Suprapubic skin (tissue), 4 donors: ENCODE results near the gene MBP. TPM values are rescaled to one million over a fixed set of nuclear protein-coding genes. Genes with fewer than 3 reads are reported as not detected.

ENCODE experiments used
- DNase-seq, 2 donors: peaks; one replicate each; pipeline ENCODE4 v3.0.0-alpha.2; 2019; ENCODE audit warnings: low spot score in 2 of 2
- H3K27ac ChIP-seq: fragments of 200-600 bp; sonication (generic); one replicate; pipeline ENCODE4 v1.5.1; 2019
- H3K27me3 ChIP-seq: fragments of 200-600 bp; sonication (generic); one replicate; pipeline ENCODE4 v1.5.1; 2019
- H3K36me3 ChIP-seq: fragments of 200-600 bp; sonication (generic); one replicate; pipeline ENCODE4 v1.5.1; 2019
- H3K4me1 ChIP-seq: fragments of 200-600 bp; sonication (generic); one replicate; pipeline ENCODE4 v1.5.1; 2019
- H3K4me3 ChIP-seq: fragments of 200-600 bp; sonication (generic); one replicate; pipeline ENCODE4 v1.5.1; 2019; ENCODE audit warnings: mild to moderate bottlenecking
- H3K9me3 ChIP-seq: fragments of 200-600 bp; sonication (generic); one replicate; pipeline ENCODE4 v1.5.1; 2019
- CTCF ChIP-seq, 2 donors: fragments of 200-600 bp in 1 of 2; fragments of 450-650 bp in 1 of 2; sonication (generic) in 1 of 2; IDR thresholded peaks; one replicate each; pipeline ENCODE4 v1.5.1; 2016 to 2019; ENCODE audit warnings: antibody characterized with exemption in 2 of 2, mild to moderate bottlenecking in 1 of 2, moderate library complexity in 1 of 2
- EP300 ChIP-seq: sonication (generic); formaldehyde crosslinking; IDR thresholded peaks from one replicate; pipeline ENCODE4 v1.6.1; 2017; ENCODE audit warnings: antibody characterized with exemption
- POLR2A ChIP-seq, 2 donors: fragments of 450-650 bp; IDR thresholded peaks; one replicate each; pipeline ENCODE4 v1.6.1; 2017; ENCODE audit warnings: antibody characterized with exemption in 2 of 2, mild to moderate bottlenecking in 2 of 2, moderate library complexity in 2 of 2
- POLR2AphosphoS5 ChIP-seq, 3 donors: sonication (generic); formaldehyde crosslinking; IDR thresholded peaks; one replicate each; pipeline ENCODE4 v1.6.1; 2017; ENCODE audit warnings: antibody characterized with exemption in 3 of 3
- WGBS: methylation state at CpG from one replicate; pipeline ENCODE4 v1.1.5; 2018; 5-methylcytosine and 5-hydroxymethylcytosine counted together
- total RNA-seq, 4 donors: library from RNA; depleted of rRNA; stranded (reverse); fragments of >200 nt; gene quantifications; one replicate each; pipeline ENCODE4 v1.1.0, GENCODE V29; 2016

Gene MBP
- total RNA-seq, 4 donors from 2014 or later: 37.0 to 100 (median 69.3) TPM

GRCh38 chr18:77151772-77152520 is 19.4 kb upstream of the MBP start:
- no peaks in the 10 kb centered on the region for H3K27me3 ChIP-seq
- 82% methylated on average over 22 of the region's 22 CpGs for WGBS
- H3K27ac ChIP-seq: no peak overlapping the region
- no peak overlapping the region for H3K4me3 ChIP-seq
- peaks cover 3% of the 10 kb centered on the region for H3K4me1 ChIP-seq
- TF ChIP-seq EP300 (no peak), POLR2AphosphoS5 (IDR thresholded peaks at IDR 0.05) (no peak), CTCF (IDR thresholded peaks at IDR 0.05) (no peak), POLR2A (IDR thresholded peaks at IDR 0.05) (no peak)
- no peak for DNase-seq
- no peaks in the 10 kb centered on the region for H3K36me3 ChIP-seq
- no peaks in the 10 kb centered on the region for H3K9me3 ChIP-seq

GRCh38 chr18:77151033-77151771 is 18.6 kb upstream of the MBP start:
- no peak overlapping the region for H3K27ac ChIP-seq
- no peak for DNase-seq

GRCh38 chr18:77150588-77150987 is 18.0 kb upstream of the MBP start:
- Histone ChIP-seq H3K36me3 (no peaks in the 10 kb centered on the region), H3K27me3 (no peaks in the 10 kb centered on the region), H3K9me3 (no peaks in the 10 kb centered on the region), H3K4me3 (no peak overlapping the region), H3K27ac (no peak overlapping the region), H3K4me1 (peaks cover 16% of the 10 kb centered on the region)
- no peak for TF ChIP-seq POLR2A (IDR thresholded peaks at IDR 0.05)
- TF ChIP-seq CTCF (IDR thresholded peaks at IDR 0.05): no peak
- TF ChIP-seq POLR2AphosphoS5 (IDR thresholded peaks at IDR 0.05): no peak
- no peak for TF ChIP-seq EP300
- DNase-seq: no peak
- 72% methylated on average over 4 of the region's 4 CpGs for WGBS

More at GRCh38 chr18:77151033-77151771, 18.6 kb upstream of the MBP start:
- TF ChIP-seq CTCF (IDR thresholded peaks at IDR 0.05) (no peak), POLR2AphosphoS5 (IDR thresholded peaks at IDR 0.05) (no peak), EP300 (no peak), POLR2A (IDR thresholded peaks at IDR 0.05) (no peak)
- Histone ChIP-seq H3K4me3 (no peak overlapping the region), H3K9me3 (no peaks in the 10 kb centered on the region), H3K27me3 (no peaks in the 10 kb centered on the region), H3K4me1 (peaks cover 10% of the 10 kb centered on the region), H3K36me3 (no peaks in the 10 kb centered on the region)
- 81% methylated on average over 8 of the region's 8 CpGs for WGBS

- Histone ChIP-seq H3K4me3 (no peak overlapping the region), H3K27ac (no peak overlapping the region), H3K4me1 (peaks cover 25% of the 10 kb centered on the region), H3K36me3 (no peaks in the 10 kb centered on the region), H3K27me3 (no peaks in the 10 kb centered on the region), H3K9me3 (no peaks in the 10 kb centered on the region)
- 72% methylated on average over 2 of the region's 2 CpGs for WGBS
- TF ChIP-seq POLR2A (IDR thresholded peaks at IDR 0.05): no peak
- TF ChIP-seq CTCF (IDR thresholded peaks at IDR 0.05): no peak
- TF ChIP-seq EP300: no peak
- no peak for TF ChIP-seq POLR2AphosphoS5 (IDR thresholded peaks at IDR 0.05)
- no peak for DNase-seq
These were observed 15.7 kb upstream of the MBP start for GRCh38 chr18:77148289-77148688.

GRCh38 chr18:77147418-77147852 is 14.9 kb upstream of the MBP start:
- no peak for TF ChIP-seq EP300
- TF ChIP-seq CTCF (IDR thresholded peaks at IDR 0.05): no peak
- no peak for TF ChIP-seq POLR2AphosphoS5 (IDR thresholded peaks at IDR 0.05)
- no peak for TF ChIP-seq POLR2A (IDR thresholded peaks at IDR 0.05)
- no peaks in the 10 kb centered on the region for H3K27me3 ChIP-seq
- H3K4me3 ChIP-seq: no peak overlapping the region
- no peak overlapping the region for H3K27ac ChIP-seq
- H3K4me1 ChIP-seq: peaks cover 25% of the 10 kb centered on the region
- no peaks in the 10 kb centered on the region for H3K9me3 ChIP-seq
- DNase-seq: no peak
- no peaks in the 10 kb centered on the region for H3K36me3 ChIP-seq
- 83% methylated on average over 3 of the region's 3 CpGs for WGBS
